HG02970 (cell line): ENCODE results near the gene MAN1A1.
"Not testable (repeated sequence)": the region's sequence is repeated elsewhere in the genome, so short reads cannot be mapped to it uniquely, and the experiment has no call there.

Source experiments
- ATAC-seq: cut with Tn5 transposase; IDR thresholded peaks from one replicate; pipeline ENCODE4 v1.9.1; 2021; ENCODE audit warnings: mild to moderate bottlenecking, moderate library complexity, moderate number of reproducible peaks; ENCODE audit not compliant: unreplicated experiment, low FRiP score

MAN1A1 gene

GRCh38 chr6:119156757-119157505, 192.6 kb downstream of the MAN1A1 start:
- no peak for ATAC-seq

- not testable (repeated sequence) for ATAC-seq
Observed at GRCh38 chr6:119156082-119156481, 193.5 kb downstream of the MAN1A1 start.

- no peak for ATAC-seq
Observed at GRCh38 chr6:119152187-119152586, 197.4 kb downstream of the MAN1A1 start.

- ATAC-seq = no peak
Observed at GRCh38 chr6:119148825-119149525, 200.6 kb downstream of the MAN1A1 start.

GRCh38 chr6:119148098-119148824, 201.3 kb downstream of the MAN1A1 start:
- ATAC-seq = no peak

- peak; percentile 94 for ATAC-seq
Observed at GRCh38 chr6:119147101-119148053, 202.2 kb downstream of the MAN1A1 start.

- ATAC-seq = no peak
Observed at GRCh38 chr6:119145111-119145510, 204.4 kb downstream of the MAN1A1 start.

GRCh38 chr6:119142637-119143036, 206.9 kb downstream of the MAN1A1 start:
- no peak for ATAC-seq

- ATAC-seq = no peak
Observed at GRCh38 chr6:119142041-119142440, 207.5 kb downstream of the MAN1A1 start.

- no peak for ATAC-seq
Observed at GRCh38 chr6:119140196-119141140, 209.1 kb downstream of the MAN1A1 start.

GRCh38 chr6:119138906-119139541, 210.5 kb downstream of the MAN1A1 start:
- ATAC-seq = no peak

- no peak for ATAC-seq
Observed at GRCh38 chr6:119137194-119138072, 212.1 kb downstream of the MAN1A1 start.

GRCh38 chr6:119134752-119135151, 214.8 kb downstream of the MAN1A1 start:
- no peak for ATAC-seq

GRCh38 chr6:119133400-119133799, 216.2 kb downstream of the MAN1A1 start:
- ATAC-seq = no peak

- ATAC-seq = no peak
Observed at GRCh38 chr6:119132261-119132981, 217.1 kb downstream of the MAN1A1 start.

- ATAC-seq = no peak
Observed at GRCh38 chr6:119129968-119130484, 219.5 kb downstream of the MAN1A1 start.
